GM12873 (cell line): ENCODE results near the gene AVEN.

Experiments used
- TF ChIP-seq, protein P1 (sequence below): IDR thresholded peaks from 2 replicates; pipeline ENCODE4 v1.5.1; 2012; ENCODE audit warnings: low read depth, mild to moderate bottlenecking, moderate library complexity, low read length, control low read depth; ENCODE audit not compliant: insufficient read depth; ENCODE audit errors: missing control alignments

Gene AVEN

DNA sequence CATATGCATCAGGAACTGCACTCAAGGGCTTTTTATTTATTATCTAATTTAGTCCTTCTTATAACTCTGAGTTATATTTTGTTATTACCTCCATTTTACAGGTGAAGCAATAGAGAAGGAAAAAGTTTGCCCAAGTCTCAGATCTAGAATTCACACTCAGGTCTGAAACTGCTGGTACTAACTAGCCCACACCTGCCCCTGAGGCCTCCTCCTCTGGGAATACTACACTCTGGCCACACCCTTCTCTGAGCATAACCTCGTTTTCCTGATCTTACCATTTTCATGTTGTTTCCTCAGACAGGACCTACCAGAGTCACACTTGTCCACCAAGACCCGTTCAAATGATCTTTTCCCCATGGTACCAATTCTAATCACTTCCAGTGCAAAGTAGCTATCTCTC is 164.8 kb downstream of the AVEN start:
- TF ChIP-seq, protein P1, sequence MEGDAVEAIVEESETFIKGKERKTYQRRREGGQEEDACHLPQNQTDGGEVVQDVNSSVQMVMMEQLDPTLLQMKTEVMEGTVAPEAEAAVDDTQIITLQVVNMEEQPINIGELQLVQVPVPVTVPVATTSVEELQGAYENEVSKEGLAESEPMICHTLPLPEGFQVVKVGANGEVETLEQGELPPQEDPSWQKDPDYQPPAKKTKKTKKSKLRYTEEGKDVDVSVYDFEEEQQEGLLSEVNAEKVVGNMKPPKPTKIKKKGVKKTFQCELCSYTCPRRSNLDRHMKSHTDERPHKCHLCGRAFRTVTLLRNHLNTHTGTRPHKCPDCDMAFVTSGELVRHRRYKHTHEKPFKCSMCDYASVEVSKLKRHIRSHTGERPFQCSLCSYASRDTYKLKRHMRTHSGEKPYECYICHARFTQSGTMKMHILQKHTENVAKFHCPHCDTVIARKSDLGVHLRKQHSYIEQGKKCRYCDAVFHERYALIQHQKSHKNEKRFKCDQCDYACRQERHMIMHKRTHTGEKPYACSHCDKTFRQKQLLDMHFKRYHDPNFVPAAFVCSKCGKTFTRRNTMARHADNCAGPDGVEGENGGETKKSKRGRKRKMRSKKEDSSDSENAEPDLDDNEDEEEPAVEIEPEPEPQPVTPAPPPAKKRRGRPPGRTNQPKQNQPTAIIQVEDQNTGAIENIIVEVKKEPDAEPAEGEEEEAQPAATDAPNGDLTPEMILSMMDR = no peak

DNA sequence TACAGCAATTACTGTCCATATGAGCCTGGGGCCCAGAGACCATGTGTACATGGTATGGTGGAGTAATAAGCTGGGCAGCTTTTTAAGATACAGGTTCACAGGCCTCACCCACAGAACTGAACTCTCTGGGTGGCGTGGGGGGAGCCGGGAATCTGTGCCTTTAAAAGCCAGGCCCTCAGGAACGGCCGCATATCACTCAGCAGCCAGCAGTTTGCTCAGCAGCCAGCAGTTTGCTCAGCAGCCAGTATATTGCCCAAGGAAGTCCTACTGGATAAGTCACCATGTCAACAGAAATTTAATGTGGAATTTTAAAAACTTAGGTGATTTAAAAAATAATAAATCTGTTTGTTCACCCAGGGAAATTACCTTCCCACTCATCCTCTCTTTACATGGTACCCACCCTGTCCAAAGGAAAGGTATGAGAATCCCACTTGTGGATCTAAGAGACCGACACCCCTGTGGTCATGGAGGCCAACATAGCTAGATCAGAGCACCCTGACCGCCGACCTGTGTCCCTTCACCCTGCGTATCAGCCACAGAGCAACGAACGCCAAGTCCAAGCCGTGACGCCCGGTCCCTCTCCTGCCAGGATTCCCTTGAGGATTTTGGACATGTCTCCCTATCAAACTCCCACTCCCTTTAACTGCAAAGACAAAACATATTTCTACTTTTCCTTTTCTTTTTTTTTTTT is 166.4 kb downstream of the AVEN start:
- TF ChIP-seq, protein P1 = no peak

DNA sequence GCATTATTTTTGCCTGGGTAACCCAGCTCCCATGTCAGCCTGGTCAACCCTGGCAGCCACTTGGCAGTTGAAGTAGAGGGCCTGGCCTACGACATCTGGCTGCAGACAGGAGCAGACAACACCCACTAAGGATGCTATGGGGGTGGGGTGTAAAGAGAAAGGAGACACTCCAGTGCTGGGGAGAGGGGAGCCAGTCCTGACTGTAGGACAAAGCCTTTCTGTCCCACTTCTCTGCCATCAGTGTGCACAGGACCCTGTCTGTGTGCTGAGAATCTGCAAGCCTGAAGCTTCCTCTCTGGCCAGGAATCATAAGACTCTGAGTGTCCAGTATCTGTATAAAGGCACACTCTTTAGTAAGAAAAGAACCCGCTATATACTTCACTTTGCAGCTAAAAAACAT is 167.0 kb downstream of the AVEN start:
- TF ChIP-seq, protein P1 = no peak

DNA sequence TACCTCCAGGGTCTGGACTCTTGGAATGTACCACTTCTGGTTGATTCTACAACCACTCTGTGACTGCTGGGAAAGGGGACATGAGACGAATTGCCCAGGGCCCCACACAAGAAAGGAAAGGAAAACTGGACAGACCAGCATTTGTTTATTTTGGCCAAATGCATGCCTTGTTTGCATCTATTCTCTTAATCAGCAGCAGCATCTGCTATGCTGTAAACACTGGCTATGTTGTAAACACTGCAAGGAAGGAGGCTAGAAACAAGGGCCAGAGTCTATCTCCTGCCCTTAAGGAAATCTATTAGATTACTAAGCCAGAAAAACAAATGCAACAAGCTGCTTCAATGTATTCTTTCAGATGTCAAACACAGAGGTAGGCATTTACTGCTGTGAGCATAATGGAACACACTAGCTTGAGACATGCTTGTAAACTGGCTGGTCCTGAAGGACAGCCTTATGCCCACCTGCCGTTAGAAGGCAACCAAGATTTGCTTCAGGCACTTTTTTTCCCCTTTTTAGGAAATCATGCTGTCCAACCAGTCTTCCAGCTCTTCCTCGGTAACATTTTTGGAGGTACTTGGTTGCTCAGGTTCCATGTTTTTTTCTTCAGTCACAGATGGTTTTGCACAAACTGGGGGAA is 172.8 kb downstream of the AVEN start:
- TF ChIP-seq, protein P1 = no peak

DNA sequence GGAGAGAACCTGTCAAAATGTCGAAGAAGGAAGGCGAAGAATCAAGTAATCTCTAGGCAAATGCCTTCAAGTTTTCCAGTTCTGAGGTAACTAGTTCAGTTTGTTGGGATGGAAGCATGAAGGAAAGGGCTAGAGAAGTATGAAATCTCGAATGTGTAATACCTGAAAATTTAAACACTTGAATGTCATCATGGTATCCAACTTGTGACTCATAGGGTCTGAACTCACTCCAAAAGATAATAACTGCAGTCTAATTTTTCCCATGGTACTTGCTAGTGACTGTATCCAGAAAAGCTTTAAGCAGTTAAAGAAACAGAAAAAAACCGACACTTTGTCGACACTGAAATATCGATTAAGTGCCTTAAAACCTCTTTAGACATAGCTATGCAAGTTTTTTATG is 173.6 kb downstream of the AVEN start:
- TF ChIP-seq, protein P1 = no peak

DNA sequence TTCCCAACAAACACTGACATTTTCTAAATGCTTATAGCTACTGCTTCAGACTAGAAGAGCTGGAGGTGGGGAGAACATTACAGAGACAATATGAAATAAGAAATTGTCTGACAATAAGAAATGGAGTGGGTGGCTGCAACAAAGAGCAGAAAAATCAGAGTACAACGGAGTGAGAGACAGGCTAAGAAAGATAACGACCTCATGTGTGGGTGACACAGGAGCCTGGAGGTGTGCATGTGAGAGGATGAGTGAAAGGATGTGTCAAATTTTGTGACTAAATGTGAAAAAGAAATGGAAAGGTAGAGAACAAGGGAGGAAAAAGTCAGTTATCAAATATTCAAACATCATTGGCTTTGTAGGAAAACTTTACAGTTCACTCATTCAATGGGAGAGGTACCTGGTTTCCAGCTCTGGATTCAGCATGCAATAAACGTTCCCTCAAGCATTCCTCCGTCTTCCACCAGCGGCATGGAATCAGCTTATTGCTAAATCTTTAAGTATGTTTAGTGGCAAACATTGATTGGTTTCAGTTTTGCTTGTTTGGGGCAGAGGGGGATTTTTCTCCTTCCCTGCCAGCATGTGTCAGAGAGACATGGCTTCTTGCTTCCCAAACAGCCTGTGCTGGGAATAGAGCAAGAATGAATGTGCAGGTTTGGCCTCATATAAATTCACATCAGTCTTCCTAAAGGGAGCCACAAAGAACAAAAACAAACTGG is 174.5 kb downstream of the AVEN start:
- TF ChIP-seq, protein P1 = no peak

DNA sequence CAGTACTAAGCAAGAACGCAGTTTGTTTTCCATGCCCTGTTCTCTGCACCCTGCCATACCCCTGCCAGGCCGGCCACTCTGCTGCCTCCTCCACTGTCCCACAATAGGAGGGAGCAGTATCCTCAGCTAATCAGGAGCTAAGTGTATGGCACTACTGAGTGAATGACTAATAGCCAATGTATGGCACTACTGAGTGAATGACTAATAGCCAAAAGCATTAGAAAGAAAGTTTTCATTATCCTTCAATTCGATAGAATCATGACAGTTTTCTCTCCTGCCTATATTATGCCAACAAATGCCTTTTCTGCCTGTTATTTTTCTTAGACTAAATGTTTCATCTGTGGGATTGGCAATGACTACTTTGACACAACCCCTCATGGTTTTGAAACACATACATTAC is 178.2 kb downstream of the AVEN start:
- TF ChIP-seq, protein P1 = no peak
